Subcutaneous adipose tissue (tissue), 4 donors: ENCODE results near the gene ARMS2. TPM values are rescaled to one million over a fixed set of nuclear protein-coding genes. Genes with fewer than 3 reads are reported as not detected.

Source experiments
- CTCF ChIP-seq: fragments of 450-650 bp; IDR thresholded peaks from one replicate; pipeline ENCODE4 v1.5.1; 2016; ENCODE audit warnings: low read depth, mild to moderate bottlenecking, control low read depth, antibody characterized with exemption, moderate library complexity
- total RNA-seq, 4 donors: library from RNA; depleted of rRNA; stranded (reverse); fragments of >200 nt; gene quantifications; one replicate each; pipeline ENCODE4 v1.1.0, GENCODE V29; 2016

ARMS2 gene
- total RNA-seq = not detected

DNA sequence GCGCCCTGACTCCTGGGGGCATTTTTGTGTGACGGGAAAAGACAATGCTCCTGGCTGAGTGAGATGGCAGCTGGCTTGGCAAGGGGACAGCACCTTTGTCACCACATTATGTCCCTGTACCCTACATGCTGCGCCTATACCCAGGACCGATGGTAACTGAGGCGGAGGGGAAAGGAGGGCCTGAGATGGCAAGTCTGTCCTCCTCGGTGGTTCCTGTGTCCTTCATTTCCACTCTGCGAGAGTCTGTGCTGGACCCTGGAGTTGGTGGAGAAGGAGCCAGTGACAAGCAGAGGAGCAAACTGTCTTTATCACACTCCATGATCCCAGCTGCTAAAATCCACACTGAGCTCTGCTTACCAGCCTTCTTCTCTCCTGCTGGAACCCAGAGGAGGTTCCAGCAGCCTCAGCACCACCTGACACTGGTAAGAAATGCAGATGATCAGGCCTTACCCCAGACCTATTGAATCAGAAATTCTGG is at the start of gene ARMS2:
Gene ARMS2 (plus strand): TSS at position 51 of the 478 bp plus-strand sequence. CDS start 75 bp downstream, at position 126.
- TF ChIP-seq CTCF = no peak

DNA sequence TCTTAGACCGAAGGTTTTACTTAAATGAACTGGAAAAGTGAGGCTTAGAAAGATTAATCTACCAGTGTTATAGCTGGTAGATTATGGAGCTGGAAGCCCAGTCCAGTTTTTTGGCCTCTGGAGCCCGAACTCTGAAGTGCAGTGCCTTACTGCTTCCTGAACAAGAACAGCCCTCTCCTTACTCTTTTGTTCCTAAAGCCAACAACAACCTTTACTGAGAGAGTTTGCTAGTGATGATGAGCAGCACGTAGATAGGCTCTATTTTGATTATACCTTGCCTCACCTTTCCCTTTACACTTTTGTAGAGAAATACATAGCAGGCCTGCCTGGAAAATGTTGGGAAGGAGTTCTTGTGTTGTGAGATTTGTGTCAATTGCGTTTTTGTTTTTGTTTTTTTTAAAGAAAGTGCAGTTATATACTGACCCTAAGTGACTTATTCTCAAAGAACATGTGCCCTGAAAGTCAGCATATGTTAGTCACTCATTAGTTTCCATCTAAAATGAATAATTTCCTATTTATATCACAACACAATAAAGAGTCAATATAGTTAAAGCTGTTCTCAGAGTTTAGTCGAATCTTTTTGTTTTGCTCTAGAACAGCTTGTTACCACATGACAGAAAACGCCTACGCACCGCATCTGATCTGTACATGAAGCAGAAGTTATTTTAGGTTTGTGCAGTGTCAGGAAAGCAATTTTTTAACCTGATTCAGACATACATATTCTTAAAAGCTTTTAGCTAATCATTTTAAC is 46.9 kb upstream of the ARMS2 start:
- TF ChIP-seq CTCF = no peak

GRCh38 chr10:122413327-122413726 is 41.1 kb upstream of the ARMS2 start:
- TF ChIP-seq CTCF = no peak

GRCh38 chr10:122417667-122418066 is 36.8 kb upstream of the ARMS2 start:
- no peak for TF ChIP-seq CTCF

GRCh38 chr10:122419016-122419415 is 35.4 kb upstream of the ARMS2 start:
- no peak for TF ChIP-seq CTCF

DNA sequence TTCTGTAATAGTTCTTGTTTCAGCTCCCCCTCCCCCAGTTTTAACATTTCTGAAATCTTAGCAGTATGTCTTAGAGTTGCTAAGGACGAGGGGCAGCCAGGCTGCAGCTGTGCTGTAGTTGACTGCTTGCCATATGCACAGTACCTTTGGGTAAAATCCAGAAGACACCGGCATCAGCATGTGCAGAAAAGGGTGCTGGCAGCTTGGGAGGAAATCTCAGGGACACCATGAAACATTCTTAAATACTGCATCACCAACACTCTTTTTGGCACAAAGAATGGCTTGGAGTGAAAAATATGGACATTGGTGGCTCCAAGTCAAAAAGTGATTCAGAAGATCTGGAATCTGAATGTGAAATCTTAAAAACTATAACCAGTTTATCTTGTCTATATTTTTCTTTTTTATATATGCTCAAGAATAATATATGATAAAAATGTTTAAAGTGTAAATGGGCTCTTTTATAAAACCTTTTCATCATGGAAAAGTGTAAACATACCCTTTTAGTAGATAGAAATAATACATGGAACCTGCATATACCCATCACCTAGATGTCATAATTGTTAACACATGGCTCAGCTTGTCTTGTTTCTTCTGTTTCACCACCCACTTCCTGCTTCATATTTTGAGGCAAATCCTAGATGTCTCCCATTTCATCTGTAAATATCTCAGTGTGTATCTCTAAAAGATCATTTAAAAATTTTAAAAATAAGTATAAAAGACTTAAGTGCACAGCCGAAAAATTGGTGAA is 34.4 kb upstream of the ARMS2 start:
- TF ChIP-seq CTCF = no peak

- TF ChIP-seq CTCF = no peak
Measured at GRCh38 chr10:122420624-122421007, 33.8 kb upstream of the ARMS2 start.
